GM18519 (cell line): ENCODE measurements around the gene PSMD2.

ENCODE experiments used
- ATAC-seq: cut with Tn5 transposase; IDR thresholded peaks from one replicate; pipeline ENCODE4 v1.9.1; 2021; ENCODE audit warnings: mild to moderate bottlenecking, moderate library complexity; ENCODE audit not compliant: unreplicated experiment, low FRiP score

Gene PSMD2

DNA sequence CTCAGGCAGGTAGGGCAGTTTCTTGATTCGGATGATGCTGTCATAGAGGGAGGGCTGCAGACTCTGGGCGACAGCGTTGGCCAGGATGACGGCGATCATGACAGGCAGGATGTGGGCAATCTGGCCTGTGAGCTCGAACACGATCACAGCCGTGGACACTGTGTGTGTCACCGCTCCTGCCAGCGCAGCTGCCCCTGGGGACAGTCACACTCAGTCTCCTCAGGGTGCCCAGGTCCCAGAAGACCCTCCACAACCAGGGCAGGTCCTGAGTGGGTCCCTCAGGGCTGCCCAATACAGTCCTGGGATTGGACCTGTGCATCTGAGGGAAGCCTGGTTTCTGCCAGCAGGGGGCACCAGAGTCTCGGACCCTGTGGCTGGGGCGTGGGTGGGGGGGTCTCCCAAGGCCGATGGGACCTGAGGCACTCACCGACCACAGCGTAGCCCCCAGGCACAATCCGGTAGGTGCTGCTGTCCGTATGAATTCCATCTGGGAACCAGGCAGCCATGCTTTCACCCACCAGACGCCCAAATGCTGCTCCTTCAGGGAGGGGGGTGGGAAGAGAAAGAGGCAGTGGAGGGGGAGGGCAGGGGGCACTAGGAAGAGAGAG lies 55.2 kb downstream of the PSMD2 start:
- no peak for ATAC-seq

DNA sequence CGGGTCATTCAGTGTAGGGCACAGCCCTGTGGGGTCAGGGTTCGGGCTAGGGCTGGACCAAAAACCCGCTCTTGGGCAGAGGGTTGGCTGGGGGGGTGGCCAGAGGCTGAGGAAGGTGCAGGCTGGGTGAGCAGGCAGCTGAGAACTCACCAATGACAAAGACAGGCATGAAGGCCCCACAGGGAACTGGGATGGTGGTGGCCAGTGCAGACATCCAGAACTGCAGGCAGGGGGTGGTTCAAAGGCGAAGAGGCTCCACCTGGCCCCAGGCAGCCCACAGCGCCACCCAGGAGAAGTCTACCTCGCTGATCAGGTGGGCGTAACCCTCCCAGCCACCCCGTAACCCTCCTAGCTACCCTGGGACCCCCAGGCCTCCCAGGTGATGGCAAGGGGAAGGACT lies 55.7 kb downstream of the PSMD2 start:
- ATAC-seq: no peak

DNA sequence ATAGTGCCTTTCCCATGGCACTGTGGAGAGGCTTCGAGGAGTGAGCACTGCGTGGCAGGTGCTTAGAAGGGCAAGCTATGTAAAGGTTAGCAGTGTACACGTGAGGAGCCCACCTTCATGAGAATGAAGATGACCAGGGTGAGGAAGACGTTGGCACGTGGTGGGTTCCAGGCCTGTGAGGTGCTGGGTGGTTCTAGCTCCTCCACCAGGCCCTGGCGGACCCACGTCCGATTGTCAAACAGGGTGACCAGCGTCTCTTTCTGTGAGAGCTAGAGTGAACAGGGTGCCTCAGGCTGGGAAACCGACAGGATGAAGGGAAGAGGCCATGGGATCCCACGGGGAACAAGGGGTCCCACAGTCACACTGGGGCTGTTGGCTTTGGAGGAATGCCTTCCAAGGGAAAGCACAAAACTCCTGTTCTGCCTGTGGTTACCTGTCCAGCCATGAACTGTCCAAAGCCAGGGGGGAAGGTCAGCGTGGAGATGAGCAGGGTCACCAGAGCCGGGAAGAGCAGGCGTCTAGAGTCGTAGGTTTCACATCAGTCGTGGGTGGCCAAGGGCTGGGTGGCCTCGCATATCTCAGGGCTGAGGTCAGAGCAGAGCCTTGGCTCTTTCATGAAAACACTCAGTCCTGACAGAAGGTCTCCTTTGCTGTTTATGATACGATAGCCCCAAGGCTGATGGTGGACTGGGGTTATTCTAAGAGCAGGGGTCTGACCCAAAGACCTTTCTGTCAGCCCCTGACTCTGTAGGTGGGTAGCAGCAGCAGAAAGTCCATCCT lies 56.4 kb downstream of the PSMD2 start:
- ATAC-seq: no peak

DNA sequence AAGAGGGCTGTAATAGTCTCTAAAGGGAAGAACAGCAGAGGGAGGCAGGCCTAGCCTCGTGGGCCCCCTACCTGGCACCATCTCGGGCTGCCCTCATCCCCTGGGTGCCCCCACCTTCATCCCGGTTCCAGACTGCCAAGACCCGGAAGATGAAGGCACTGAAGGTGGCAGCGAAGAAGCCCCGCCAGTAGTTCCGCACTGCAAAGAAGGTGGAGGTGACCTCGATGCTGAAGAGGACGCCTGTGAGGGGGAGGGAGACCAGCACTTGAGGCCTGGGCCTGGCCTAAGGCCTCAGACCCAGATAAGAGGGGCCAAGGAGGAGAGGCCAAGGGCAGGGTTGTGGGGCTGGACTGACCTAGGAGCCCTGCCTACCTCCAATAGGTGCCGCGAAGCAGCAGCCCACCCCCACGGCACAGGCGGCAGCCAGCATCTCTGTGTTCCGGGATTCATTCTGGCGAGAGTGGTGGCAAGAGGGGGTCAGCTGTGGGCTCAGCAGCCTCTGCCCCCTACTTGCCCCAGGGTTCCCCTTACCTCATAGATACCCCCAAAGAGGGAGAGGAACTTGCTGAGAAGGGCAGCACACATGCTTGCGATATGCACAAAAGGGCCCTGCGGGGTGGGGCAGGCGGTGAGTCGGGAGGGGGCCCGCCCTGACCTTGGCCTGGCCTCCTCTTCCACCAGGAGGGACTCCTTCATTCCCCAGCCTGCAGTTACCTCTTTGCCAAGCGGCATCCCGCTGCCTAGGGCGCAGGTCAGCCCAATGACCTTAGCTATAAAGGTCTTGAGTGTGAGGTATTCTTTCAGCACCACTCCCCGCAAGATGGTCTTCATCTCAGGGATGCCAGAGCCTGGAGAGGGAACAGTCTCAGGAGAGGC lies 58.4 kb downstream of the PSMD2 start:
- ATAC-seq: no peak

DNA sequence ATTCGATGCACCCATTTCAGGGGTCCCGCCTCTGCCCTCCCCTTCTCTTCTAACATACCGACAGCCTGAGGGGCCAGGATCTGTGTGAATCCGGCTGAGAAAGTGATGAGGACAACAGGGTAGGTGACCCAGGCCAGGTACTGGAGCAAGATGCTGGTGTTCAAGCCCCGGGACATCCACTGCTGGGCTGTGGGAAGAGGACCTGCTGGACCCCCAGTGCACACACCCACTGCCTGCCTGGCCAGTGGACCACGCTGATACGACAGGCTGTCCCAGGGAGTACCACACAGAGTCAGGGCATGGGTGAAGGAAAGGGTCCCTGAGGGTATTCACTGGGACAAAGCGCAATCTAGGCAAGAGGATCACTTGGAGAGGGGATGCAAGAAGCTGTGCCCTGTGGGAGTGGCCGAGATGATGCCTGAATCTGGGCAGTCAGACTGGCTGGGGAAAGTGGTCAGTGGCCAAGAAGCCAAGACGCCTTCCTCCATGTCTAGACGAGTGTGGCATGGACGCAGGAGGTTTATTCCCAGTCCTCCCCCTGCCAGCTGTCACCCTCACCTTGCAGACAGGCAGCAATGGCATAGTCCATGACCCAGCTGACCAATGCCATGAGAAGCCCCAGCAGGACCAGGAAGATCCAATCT lies 59.2 kb downstream of the PSMD2 start:
- no peak for ATAC-seq
